ENCODE data around the gene RAB8A. TPM values are rescaled to one million over a fixed set of nuclear protein-coding genes. Genes with fewer than 3 reads are reported as not detected.

Gene RAB8A
- total RNA-seq, 1 experiment from 2014 or later, result 103 TPM

GRCh38 chr19:16116067-16116466 is 4.4 kb downstream of the RAB8A start:
- no CpG with 5 or more reads among the region's 4 CpGs for WGBS (ENCODE audit: extremely low coverage, insufficient read length, low lambda C conversion rate)
- peak overlapping the region; percentile 31 for H3K9ac ChIP-seq (ENCODE audit: extremely low read depth, insufficient read length, low read length)
- H2BK20ac ChIP-seq (ENCODE audit: low read depth, low read length, poor library complexity, severe bottlenecking), result no peak overlapping the region
- no peak overlapping the region for H4K91ac ChIP-seq (ENCODE audit: insufficient read length, low read depth, low read length)
- H3K27me3 Mint-ChIP-seq (ENCODE audit: low read depth), result no peaks in the 10 kb centered on the region
- no peaks in the 10 kb centered on the region for H3K4me1 ChIP-seq (ENCODE audit: insufficient read depth, low read length)
- no peaks in the 10 kb centered on the region for H3K27me3 ChIP-seq (ENCODE audit: insufficient read depth, low read length)
- H3K56ac ChIP-seq (ENCODE audit: insufficient read length, low read depth, low read length), result no peak overlapping the region
- no peak overlapping the region for H2AK5ac ChIP-seq (ENCODE audit: insufficient read length, low read length)
- H4K5ac ChIP-seq (ENCODE audit: insufficient read length, low read depth, low read length), result no peak overlapping the region
- H3K4ac ChIP-seq (ENCODE audit: low read depth, low read length), result no peak overlapping the region
- no peak overlapping the region; a peak in 1 of 5 replicates for H3K4me3 Mint-ChIP-seq
- no peak overlapping the region for H2BK15ac ChIP-seq (ENCODE audit: low read depth, low read length)
- no peak for DNase-seq
- no peak overlapping the region for H3K23ac ChIP-seq (ENCODE audit: insufficient read length, low read depth, low read length)
- peaks cover 5 to 15% of the 10 kb centered on the region in 2 experiments for H3K4me1 Mint-ChIP-seq
- H3K14ac ChIP-seq (ENCODE audit: insufficient read depth, low read length), result no peak overlapping the region
- peak overlapping the region; percentile 38 to 81 (median 69); a peak in 4 of 7 replicates for H3K27ac Mint-ChIP-seq
- TF ChIP-seq CTCF (conservative IDR thresholded peaks at IDR 0.05), result no peak
- H2AFZ ChIP-seq (ENCODE audit: low read length), result no peak overlapping the region
- H3K9me3 ChIP-seq (ENCODE audit: control insufficient read depth, low read depth, low read length), result no peaks in the 10 kb centered on the region
- H4K8ac ChIP-seq (replicated peaks; ENCODE audit: insufficient read length, low read depth, low read length), result no peak overlapping the region
- no peak overlapping the region for H3K27ac ChIP-seq (ENCODE audit: insufficient read length, low read depth, low read length)
- H3K4me2 ChIP-seq (ENCODE audit: insufficient read depth, insufficient read length, low read length), result no peak overlapping the region
- no peaks in the 10 kb centered on the region for H3K9me3 Mint-ChIP-seq
- H3K23me2 ChIP-seq (ENCODE audit: insufficient read length, low read depth, low read length, poor library complexity, severe bottlenecking), result peaks cover 6% of the 10 kb centered on the region
- no peak overlapping the region for H2BK12ac ChIP-seq (ENCODE audit: insufficient read length, low read depth, low read length)
- H3T11ph ChIP-seq (ENCODE audit: low read length), result no peak overlapping the region
- no peak overlapping the region for H2BK5ac ChIP-seq (ENCODE audit: insufficient read length, low read length)
- H3K79me1 ChIP-seq (ENCODE audit: insufficient read depth, low read depth, low read length, poor library complexity, severe bottlenecking), result peaks cover 8% of the 10 kb centered on the region
- no peak overlapping the region for H2BK120ac ChIP-seq (ENCODE audit: low read depth, low read length, poor library complexity, severe bottlenecking)
- H4K20me1 ChIP-seq (ENCODE audit: control insufficient read depth, insufficient read depth, insufficient read length), result no peaks in the 10 kb centered on the region
- H3K79me2 ChIP-seq (ENCODE audit: insufficient read depth, low read length), result peaks cover 17% of the 10 kb centered on the region
- no peak overlapping the region for H3K18ac ChIP-seq (ENCODE audit: insufficient read length, low read depth, low read length)
- peaks cover 18 to 50% (median 36%) of the 10 kb centered on the region in 3 experiments for H3K36me3 Mint-ChIP-seq (ENCODE audit: insufficient read depth in 1 of 3, low read depth in 3 of 3)

Data from H9 (cell line).